ENCODE results near the gene NLN. TPM values are rescaled to one million over a fixed set of nuclear protein-coding genes. Genes with fewer than 3 reads are reported as not detected.

The NLN gene
- total RNA-seq, 1 donor from 2014 or later: 14.8 TPM

DNA sequence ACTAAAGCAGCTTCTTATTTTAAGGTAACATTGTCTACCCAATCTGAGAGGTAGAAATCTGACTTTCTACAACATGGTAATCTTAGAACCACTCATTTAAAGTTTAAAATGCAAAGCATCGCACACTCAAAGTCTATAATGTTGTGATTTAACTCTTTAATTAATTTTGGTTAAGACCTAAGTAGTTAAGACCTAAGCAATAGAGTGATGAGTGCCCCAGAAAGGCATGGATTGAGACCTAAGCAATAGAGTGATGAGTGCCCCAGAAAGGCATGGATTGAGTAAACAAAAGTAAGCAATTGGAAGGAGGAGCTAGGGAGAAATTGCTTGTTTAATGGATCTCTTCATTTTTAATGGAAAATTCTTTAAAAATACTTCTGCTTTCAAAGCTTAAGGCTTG lies 86.8 kb downstream of the NLN start:
- no peak for DNase-seq (ENCODE audit: low spot score)

DNA sequence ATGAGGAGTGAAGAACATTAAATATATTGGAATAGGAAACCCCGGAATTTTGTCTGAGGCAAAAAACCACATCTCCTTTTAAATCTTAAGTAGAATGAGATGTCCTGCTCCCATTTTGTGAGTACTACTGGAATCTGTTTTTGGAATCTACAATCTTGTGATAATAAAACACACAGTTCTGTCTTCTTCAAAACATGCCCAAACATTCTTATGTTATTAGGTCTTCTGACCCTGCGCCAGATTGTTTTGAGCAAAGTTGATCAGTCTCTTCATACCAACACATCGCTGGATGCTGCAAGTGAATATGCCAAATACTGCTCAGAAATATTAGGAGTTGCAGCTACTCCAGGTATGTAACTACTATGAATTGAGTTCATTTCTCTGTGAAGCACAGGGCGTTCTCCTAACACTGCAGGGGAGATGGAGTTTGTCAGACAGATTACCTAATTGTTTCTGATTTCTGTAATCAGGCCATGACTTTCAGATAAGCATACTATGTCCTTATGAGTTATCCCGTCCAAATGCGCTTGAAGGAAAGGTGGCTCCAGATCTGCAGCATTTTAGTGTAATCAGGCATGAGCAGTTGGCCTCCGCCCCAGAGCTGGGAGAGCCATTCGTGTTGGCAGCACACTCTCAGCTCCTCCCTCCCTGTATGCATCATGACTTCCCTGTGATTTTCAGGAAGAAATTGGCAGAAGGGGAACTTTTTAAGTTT lies 88.0 kb downstream of the NLN start:
- DNase-seq (ENCODE audit: low spot score): peak; percentile 74

DNA sequence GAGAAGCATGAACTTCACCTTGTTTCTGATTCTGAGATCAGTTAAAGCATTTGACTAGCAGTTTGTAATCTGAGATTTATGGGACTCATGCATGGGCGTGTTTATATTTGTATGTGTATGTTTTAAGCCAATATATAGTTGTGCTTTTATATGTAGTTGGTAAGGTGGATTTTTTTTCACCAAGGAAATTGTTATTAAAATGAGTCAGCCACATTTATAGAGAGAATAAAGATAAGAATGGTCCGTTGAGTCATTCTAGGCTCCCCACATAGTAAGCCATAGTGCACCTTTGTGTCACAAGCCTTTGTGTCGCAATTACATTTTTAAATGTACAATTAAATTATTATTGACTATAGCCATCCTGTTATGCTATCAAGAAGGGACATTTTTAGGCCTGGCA lies 89.0 kb downstream of the NLN start:
- no peak for DNase-seq (ENCODE audit: low spot score)

DNA sequence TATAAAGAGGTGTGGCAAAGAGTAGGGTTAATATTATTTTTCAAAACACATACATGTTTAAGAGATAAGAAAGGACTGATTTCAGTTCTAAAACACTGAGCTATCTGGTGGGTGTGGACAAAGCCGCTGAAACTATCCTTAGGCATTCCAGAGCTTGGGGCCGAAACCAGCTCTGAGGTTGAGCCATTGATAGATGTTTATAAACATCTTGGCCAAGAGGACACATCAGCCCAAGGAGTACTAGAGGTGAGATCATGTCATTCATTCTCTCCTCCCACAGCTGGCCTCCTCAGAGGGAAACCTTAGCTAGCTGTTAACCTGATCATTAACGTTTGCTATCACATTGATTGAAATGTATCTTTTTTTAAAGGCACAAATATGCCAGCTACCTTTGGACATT lies 89.9 kb downstream of the NLN start:
- peak; percentile 33 for DNase-seq (ENCODE audit: low spot score)

DNA sequence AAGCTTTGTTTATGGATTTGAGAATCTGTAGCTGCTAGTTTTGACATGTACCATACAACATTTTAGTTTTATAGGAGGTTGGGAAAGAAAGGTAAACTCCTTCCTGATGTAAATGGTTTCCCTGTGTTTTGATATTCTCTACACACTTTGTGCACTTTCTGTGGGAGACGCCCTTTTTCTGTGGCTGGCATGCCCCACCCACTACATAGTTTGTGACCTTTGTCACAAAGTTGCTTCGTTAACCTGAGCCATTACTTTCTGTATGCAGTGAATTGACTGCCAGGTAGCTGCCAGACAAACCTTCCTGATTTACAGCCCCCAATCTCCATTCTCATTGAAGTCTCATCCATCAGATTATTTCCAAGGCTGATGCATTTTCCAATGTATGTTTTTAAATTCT lies 90.6 kb downstream of the NLN start:
- DNase-seq (ENCODE audit: low spot score): peak; percentile 41

DNA sequence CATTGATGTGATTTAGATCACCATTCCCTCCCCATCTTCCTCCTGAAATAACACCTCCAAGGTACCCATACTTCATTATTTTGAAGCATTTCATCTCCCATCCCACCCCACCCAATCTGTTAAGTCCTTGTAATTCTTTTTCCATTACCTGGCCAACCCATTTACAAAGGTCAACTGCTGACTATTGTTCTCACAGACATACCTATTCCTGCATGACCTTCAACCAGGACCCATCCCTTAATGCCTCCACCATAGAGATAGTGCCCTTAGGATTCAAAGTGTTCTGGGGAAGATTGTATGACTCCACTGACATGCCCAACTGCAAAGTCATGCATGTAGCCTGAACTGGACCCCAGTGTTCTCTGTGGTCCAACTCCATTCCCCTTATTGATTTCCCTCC lies 91.2 kb downstream of the NLN start:
- DNase-seq (ENCODE audit: low spot score): no peak

DNA sequence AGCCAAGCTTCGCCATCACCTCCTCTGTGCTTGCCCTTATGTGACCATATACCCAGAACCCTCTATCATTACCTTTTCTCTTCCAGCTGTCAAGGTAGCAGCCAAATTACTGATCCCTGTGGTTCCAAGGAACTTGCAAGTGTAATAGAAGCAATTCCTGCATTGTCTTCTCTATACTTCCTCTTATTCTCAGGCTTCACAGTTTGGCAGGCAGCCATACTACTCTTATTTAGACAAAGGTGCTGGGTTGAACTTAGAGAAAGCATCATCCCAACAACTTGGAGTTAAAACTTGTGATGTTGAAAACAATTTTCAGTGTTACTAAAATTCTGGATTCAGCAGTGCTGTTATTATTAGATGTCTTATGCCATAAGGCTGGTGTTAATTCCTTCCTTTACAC lies 93.2 kb downstream of the NLN start:
- DNase-seq (ENCODE audit: low spot score): peak; percentile 54

DNA sequence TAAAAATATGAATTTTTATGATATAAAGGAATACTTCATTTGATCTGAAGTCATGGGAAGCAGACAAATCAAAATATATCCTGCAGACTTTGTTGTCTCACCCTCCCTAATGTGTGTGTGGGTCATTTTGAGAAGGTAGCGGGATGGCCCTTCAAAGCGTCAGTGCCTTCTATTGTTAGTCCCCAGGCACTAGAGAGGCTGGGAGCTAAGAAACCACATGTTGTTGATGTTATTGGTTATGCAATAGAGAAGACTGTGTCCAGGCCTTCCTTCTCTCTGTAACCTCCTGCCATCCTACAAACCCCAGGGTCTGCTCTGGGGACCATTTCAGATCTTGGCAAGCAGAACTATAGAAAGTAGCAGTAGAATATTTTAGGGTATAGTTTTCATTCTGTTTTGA lies 94.7 kb downstream of the NLN start:
- DNase-seq (ENCODE audit: low spot score): no peak

DNA sequence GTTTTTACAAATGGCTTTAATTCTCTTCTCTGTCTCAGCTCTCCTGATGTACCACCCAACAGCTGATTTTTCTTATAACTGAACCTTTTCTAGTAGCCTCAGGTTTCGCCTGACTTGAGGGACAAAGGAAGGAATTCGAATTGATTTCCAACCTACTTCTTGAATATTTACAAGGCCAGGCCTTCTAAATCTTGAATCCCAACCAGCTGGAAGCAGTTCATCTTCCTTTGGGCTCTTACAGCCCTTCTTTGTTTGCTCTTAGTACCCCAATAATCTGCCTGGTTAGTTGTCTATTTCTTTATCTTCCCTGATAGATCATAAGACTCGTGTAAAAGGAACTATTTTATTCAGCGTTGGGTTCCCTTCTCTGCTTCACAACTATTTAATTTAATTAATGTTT lies 95.9 kb downstream of the NLN start:
- no peak for DNase-seq (ENCODE audit: low spot score)

DNA sequence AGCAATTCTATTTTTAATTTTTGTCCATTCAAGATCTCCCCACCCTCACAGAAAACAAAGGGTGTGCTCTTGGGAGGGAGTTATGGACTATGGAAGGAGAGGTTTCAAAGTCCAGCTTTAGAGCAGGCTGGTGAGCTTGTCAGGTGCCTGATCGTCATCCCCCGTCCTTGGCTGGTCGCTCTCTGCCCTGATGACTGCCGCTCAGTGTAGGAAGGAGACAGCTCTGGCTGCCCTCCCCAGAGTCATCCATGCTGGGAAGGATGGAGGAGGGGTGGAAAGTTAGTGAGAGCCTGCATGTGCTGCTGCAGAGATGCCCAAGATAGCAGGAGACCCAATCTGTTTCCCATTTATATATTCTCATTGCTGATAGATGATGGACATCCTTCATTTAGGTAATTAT lies 96.6 kb downstream of the NLN start:
- peak; percentile 89 for DNase-seq (ENCODE audit: low spot score)

DNA sequence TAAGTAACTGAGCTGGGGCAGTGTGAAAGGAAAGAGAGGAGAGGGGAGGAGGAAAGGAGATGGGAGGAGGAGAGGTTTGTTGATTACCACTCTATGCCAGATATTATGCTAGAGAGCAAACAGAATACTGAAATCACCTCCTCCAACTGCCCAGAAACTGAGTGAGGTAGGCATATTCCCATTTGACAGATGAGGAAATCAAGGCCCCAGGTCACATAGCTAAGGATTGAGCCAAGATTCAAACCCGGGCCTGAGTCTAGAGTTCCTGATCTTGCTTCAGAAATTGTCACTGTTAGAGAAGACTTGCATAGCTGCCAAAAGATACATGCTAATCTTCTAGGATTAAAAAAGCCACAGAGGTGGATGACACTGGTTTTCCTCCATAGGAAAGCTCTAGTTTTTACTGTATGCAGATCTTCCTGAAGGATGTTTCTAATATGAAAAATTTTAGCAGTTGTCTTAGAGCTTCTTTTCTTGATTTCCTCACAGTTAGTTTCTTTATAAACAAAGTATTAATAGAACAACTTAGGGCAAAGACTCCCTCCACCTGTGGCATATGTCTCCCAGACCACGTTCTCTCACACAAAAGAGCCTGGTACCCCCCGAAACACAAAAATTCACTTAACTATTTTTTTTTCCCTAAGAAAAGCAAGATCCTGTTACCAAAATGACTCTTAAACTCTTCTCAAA lies 97.4 kb downstream of the NLN start:
- no peak for DNase-seq (ENCODE audit: low spot score)

DNA sequence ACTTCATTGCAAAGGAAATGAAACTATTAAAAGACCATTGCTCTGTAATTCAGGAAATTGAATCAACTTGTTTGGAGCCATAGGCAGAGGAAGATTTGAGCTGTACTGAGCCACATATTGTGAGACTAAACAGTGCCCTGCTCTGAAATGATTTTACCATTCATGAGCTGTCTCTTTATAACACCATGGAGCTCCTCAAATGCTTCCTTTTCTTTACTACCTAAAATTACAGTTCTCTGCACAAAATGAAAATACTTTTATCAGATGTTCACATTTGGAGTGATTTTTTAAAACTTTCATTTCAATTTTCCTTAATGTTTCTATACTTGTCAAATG lies 97.9 kb downstream of the NLN start:
- no peak for DNase-seq (ENCODE audit: low spot score)

DNA sequence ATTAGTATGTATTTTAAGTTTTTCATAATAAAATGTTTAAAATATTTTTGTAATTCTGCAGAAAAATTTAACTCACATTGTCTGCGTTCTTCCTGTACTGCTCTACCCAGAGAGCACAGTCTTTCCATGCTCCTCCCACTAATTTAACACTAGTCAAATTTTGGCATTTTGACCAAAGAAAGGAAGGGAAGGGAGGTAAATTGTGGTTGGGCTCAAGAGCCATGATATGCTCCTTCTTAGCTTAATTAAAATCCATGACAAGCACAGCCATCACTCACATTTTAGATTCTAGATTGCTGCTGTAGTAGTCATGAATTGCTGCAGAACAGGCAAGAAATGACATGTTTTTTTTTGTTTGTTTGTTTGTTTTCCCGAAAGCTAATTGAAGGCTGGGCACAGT lies 98.4 kb downstream of the NLN start:
- no peak for DNase-seq (ENCODE audit: low spot score)

DNA sequence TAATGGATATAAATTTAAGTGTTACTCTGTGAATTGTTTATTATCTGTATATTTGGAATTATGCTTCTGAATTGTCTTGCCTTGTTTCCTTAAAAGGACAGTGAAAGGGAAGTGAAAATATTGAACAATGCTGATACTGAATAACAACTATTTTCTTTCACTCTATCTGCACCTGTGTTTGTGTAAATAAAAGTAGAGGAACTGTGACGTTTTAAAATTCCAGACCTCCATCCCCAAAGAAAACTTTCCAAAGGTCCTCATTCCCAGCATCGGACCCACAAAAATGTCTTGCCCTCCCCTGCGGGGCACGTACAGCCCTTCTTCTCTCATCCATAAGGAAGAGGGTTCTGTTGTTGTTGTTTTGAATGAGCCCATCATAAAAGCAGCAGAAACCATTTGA lies 100.0 kb downstream of the NLN start:
- DNase-seq (ENCODE audit: low spot score): no peak

DNA sequence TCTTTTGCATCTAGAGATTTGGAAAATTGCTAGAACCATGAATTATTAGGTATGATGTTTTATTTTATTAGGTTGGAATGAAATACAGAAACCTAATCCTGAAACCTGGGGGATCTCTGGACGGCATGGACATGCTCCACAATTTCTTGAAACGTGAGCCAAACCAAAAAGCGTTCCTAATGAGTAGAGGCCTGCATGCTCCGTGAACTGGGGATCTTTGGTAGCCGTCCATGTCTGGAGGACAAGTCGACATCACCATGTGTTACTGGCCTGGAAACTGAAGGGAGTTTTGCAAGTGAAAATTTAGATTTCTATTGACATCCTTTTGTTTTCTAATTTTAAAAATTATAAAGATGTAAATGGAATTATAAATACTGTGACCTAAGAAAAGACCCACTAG lies 100.7 kb downstream of the NLN start:
- no peak for DNase-seq (ENCODE audit: low spot score)

DNA sequence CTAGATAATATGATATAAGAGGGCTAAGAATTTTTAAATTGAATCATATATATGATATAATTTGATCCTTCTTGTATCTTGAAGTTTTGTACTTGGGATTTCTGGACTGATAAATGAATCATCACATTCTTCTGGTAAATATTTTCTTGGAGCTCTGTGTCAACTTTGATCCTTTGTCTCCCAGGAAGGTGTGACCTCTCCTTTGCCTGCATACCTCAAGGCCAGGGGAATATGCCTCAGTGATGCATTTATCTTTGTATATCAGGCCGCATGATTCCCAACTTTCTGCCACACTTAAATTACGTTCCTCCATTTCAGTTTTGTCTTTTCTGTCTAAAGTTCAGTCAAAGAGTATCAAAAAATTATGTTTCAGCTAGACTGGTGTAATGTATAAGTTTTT lies 101.2 kb downstream of the NLN start:
- no peak for DNase-seq (ENCODE audit: low spot score)

DNA sequence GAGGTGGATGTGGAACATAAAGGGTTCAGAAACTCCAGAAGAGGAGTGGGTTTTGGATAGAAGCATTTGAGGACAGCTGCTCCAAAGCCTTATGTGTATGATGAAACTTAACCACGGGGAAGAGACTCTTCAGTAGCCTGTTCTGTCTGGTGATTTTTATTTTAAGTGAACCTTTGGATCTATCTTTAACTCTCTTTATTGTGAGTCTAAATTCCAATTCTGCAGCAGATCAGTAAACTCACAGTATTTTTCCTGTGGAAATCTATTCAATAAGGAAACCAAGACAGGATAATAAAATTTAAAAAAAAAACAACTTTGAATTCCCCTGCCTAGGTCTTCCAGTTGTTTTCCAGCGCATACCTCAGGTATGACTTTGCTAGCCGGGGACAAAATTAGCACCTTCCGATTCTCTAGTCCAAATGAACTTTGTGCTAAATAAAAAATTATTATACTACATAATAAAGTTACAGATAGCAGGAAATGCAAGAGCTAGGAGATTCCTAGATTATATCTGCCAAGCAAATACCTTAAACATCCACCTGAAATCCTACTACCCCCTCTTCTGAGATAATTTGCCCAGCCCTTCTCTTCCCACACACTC lies 101.9 kb downstream of the NLN start:
- DNase-seq (ENCODE audit: low spot score): no peak

DNA sequence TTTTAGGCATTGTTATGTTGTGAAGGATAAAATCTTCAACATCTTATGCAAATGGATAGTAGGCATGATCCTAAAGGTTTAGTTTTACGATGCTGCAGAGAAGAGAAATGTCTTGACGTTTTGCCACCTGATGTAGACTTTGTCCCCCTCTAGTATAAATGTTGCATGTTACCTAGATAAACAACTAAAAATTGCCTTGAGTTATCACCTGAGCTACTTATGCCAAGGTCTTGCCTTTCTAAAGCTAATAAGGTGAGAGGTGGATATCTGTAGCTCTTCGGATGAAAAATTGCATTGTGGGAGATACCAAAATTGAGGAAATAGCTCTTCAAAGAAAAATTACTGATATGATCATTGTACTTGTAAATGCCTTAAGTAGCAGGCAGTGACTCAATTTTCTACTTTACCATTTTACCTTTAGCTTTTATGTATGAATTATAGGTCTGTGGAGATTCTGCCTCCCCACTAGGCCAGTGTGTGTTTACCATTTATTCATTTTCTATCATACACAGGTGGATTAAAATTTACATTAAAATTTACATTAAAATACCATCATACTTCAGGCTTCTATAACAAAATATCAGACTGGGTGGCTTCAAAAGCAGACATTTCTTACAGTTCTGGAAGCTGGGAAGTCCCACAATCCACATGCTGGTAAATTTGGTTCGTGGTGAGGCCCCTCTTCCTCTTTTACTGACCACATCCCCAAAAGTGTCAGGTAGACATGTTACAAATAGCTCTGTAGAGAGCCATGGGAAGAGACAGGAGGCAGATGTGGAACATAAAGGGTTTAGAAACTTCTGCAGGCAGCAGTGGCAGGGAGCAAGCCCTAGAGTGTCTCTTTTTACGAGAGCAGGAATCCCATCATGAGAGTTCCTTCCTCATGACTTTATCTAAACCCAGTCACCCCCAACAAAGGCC lies 103.7 kb downstream of the NLN start:
- DNase-seq (ENCODE audit: low spot score): no peak

DNA sequence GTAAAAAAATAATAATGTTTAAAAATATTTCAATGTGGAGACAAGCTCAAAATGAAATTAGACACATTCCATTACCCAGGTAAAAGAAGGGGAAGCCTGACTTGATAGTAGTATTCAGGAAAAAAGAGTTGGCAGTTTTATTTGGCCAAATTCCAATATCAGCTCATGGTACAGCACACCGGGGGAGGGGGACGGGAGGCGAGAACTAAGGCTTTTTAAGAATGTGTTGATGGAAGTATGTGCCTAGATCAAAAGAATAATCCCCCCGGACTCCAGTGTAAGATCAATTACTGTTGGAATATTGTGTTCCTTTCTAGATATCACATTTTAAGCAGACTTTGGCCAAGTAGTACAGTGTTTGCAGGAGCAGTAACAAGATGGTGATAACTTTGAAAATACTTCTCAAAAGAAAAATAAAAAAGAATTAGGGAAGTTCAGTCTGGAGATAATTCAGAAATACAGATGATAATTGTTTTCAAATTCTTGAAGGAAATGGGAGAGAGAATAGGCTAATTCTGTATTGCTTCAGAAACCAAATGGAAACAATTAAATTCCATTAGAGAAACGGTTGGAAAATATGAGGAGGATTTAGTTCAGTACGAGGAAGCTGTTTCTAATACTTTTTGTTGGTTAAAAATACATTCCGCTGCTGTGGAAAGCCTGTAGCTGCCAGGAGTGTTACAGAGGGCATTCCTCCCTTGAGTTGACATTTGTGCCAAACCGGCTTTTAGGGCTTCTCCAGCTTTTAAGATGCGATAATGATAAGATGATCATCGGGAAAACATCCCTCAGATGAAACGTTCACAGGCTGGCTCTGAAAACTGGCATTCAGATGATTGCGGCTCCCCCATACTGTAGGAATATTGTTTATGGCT lies 106.3 kb downstream of the NLN start:
- DNase-seq (ENCODE audit: low spot score): no peak

DNA sequence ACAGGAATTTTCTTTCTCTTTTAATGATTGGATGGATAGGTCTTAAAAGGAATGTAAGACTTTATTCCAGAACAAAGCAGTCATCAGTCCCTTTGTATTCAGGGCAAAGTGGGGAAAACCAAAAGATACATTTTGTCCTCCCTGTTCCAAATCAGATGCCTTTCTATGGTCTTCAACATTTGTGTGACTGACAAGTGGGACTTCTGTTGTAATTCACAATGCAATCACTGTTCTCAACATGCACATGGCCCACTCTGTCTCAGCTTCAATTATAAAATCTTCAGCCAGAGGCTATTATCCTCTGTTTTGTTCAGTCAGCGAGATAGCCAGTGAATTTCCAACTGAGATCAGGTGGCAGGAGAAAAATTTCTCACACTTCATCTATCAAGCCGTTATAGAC lies 108.9 kb downstream of the NLN start:
- DNase-seq (ENCODE audit: low spot score): no peak

DNA sequence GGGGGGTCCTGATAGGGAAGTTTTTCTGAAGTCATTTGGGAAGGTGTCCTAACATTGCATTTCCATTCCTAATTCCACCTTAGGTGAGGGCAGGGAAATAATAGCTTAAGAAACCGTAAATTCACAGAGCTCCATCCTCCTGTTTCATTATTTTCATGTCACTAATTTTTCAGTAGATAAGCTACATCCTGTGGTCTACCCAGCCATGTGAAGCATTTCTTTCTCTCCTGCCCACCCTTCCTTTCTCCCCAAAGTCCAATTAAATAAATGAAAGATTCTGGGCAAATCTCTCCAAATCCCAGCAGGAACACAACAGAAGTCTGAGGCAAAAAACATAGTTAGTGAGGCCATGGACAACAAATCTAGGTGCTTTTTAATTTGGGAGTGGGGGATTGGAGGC lies 109.3 kb downstream of the NLN start:
- no peak for DNase-seq (ENCODE audit: low spot score)

All from mucosa of gallbladder (tissue), 1 donor.